Kidney capillary endothelial cell (primary cell): ENCODE measurements around the gene PDE3A.
"Not testable (repeated sequence)": the region's sequence is repeated elsewhere in the genome, so short reads cannot be mapped to it uniquely, and the experiment has no call there.

Source experiments
- DNase-seq: peaks from one replicate; pipeline ENCODE4 v3.0.0-alpha.2; 2018; ENCODE audit warnings: low spot score

The PDE3A gene

GRCh38 chr12:20368114-20368650 is at the start of gene PDE3A:
Gene PDE3A (plus strand): TSS chr12:20368537. CDS start chr12:20369285, 748 bp downstream.
- DNase-seq = peak; percentile 73

DNA sequence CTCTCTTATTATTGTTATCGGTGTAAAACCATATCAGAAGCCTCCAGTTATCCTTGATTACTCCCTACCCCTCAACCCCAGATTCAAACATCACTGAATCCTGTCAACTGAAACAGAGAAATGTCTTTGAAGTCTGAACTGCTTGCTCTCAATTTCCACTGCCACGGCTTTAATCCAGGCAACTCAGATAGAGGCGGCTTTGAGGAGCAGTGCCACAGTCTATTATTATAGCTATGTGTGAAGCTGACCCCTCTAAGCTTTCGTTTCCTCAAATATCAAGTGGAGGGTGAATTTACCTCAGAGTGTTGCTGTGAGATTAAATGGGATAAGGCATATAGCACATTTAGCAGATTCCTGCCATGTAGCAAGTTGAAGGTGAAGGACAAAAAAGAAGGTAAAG is 49.0 kb upstream of the PDE3A start:
- DNase-seq = no peak

GRCh38 chr12:20320552-20320951 is 47.8 kb upstream of the PDE3A start:
- no peak for DNase-seq

- DNase-seq = not testable (repeated sequence)
Measured at GRCh38 chr12:20330826-20331505, 37.4 kb upstream of the PDE3A start.

GRCh38 chr12:20339060-20339459 is 29.3 kb upstream of the PDE3A start:
- no peak for DNase-seq

DNA sequence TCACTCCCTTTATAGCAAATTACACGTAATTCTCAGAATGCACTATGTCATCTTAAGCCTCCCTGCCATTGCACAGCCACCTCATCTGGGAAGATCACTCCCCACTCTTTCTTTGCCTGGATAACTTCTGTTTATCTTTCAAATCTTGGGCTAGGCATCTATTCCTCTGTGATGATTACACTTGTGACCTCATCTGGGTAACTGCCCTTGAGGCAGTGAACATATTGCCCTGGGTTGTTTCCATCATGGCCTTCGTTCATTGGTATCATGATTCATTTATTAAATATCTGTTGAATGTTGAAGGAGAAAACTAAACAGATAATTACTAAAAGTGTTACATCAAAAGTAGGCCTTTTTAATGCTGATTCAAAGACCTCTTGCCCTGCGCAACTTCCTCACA is 26.2 kb upstream of the PDE3A start:
- no peak for DNase-seq

DNA sequence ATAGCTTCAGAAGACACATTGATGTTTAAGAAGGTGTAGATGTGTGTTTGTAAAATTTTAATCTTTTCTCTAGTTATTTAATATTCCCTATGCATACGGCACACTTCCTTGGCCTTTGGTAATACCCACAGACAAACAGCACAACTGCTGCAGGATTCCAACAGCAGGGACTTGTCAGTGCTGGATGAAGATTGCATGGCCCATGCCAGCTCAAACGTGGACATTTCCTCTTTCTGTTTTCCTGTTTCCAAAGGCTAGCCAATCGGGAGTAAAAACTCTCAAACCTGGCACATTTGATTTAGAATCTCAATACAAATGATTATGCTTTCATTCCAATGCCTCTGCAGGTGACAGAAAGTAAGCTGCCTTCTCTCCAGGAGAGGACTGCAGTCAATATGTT is 22.5 kb upstream of the PDE3A start:
- no peak for DNase-seq

GRCh38 chr12:20350026-20350425 is 18.3 kb upstream of the PDE3A start:
- no peak for DNase-seq

DNA sequence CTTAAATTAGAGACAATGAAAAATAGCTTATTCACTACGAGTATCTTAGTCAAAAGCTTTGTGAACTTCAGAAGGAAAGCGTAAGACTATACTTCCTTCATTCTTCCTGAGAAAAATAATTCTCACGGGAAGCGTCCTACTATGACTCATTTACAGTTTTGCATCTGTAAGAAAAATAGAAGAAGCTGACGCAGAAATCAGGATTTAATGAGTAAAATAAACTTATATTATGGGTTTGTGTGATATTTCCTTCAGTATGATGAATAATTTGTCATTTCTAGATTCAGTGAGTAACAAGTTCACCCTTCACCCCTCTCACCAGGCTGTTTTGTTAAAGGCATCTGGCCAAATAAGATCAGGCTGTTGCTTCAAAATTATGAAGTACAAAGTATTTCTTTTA is 17.8 kb upstream of the PDE3A start:
- peak; percentile 87 for DNase-seq

GRCh38 chr12:20351406-20351805 is 16.9 kb upstream of the PDE3A start:
- no peak for DNase-seq

DNA sequence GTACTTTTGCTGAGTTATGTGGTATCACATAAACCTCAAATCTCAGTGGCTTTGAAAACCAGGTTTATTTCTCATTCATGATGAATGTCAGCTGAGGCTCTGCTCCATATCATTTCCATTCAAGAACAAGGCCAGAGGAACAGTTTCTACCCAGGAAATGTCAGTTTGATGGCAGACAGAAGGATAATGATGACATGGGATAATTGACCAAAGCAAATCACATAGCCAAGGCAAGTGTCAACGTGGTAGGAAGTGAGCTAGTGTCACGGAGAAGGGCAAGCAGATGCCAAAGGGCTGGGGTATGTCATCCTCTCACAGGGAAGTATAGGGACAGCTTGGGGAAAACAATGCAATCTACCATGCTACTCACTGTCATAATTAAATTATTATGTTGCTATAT is 12.3 kb upstream of the PDE3A start:
- DNase-seq = no peak

- no peak for DNase-seq
Measured at GRCh38 chr12:20360407-20360806, 7.9 kb upstream of the PDE3A start.

DNA sequence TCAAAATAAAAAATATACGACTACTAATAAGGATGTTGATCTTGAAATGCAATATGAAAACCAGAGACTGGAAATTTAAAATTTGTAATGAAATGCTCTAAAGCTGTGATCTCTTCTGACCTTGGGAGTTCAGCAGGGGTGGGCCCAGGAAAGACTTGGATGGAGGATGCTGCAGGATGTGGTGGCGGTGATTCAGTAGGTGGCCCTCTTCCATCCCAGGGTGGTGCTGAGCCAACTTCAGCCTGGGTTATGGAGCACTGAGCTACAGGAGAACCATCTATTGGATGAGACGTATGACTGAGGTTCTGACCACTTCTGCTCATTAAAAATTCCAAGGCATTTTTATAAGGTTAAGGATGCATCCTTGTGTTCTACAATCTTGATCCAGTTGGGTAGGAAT is 6.9 kb upstream of the PDE3A start:
- DNase-seq = no peak

DNA sequence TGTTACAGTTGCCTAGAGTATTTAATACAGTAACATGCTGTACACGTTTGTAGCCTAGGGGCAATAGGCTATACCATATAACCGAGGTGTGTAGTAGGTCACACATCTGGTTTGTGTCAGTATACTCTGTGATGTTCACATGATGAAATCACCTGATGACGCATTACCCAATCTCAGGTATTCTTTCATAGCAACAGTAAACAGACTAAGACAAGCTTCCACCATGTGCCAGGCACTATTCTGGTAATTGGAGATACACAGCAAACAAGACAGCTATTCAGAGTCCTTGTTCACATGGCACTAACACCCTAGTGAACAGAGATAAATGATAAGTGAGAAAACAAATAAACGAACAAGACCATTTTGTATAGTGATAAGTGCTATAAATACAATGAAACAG is 3.8 kb upstream of the PDE3A start:
- DNase-seq = no peak

DNA sequence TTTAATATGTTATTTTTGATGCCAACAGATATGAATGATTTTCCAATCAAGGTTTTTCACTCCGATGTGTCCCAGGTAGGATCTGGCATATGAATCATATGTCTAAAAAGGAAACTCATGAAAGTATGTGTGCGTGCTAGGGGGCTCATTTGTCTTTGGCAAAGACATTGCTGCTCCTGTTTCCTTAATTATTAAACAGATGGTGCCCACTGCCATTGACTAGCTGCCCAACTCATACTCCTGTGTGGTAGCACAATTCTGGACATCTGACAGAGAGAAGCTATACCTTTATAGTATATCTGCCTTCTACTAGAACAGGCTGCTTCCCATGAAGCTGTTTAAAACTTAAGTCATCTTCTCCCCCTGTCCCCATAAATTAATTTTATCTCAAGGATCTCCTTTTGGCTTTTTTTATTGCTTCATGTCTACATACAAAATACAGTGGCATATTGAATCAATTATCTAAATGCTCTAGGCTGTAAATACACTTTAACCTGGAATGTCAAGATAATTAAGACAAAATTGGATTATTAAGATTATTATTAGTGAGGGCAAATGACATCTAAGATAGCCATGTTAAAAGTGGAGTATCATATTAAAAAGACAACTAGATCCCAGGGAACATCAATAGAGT is 1.4 kb upstream of the PDE3A start:
- no peak for DNase-seq

DNA sequence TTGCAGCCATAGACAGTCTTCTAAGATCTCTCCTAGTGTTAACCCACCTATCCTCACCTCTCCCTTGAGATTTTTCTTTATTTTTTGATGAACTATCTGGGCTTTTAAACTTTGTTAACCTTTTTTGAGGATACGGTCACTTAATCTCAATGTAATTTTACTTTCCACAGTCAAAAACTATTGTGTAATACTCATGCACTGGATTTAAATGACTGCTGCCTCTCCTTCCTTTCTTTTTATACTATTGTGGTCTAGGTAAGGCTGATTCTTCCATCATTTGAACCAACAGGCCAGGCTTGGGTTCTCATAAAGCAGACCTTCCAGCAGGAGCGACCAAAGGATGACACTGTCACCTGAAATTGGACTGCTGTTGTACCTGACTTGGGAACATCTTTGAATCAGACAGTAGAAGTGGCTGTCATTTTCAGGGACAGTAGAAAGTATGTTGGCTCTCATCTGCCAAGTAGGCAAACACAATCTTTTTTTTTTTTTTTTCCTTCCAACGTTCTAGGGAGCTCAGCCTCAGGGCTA is 689 bp upstream of the PDE3A start:
- DNase-seq = no peak

DNA sequence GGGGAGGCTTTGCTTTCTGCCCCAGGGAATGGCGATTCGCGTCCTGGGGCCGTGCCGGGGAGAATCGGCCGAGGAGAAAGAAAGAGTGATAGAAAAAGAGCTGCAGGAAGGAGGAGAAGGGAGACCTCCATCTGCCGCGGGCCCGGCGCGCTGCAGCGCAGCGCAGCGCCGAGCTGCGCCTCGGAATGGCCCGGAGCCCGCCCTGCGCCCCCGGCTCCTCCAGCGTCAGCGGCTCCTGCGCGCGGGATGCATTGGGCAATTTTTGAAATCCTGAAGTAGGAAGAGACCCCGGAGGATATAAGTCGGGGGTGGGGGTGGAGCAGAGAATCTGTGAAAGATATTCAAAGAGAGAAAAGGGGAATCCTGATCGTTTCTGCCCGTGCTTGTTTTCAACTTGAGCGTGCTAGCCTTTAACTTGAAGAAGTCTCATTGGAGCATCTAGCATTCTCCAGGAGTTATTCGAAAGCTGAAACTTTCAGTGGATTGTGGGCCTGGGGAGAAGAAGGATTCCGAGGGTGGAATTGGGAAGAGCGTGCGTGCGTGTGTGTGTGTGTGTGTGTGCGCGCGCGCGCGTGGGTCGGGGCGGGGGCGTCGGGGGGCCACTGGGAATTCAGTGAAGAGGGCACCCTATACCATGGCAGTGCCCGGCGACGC is 441 bp downstream of the PDE3A start:
- DNase-seq = no peak

- peak; percentile 45 for DNase-seq
Measured at GRCh38 chr12:20369305-20370013, 1.1 kb downstream of the PDE3A start.

DNA sequence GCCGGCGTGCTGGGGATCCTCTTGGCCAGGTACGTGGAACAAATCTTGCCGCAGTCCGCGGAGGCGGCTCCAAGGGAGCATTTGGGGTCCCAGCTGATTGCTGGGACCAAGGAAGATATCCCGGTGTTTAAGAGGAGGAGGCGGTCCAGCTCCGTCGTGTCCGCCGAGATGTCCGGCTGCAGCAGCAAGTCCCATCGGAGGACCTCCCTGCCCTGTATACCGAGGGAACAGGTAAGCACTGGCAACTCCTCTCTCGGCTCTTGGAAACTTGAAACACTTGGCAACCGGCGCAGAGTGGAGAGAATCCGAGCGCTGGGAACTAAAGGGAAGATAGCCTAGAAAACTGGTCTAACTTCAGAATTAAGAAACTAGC is 1.7 kb downstream of the PDE3A start:
- DNase-seq = no peak

GRCh38 chr12:20370866-20371519 is 2.7 kb downstream of the PDE3A start:
- DNase-seq = no peak

GRCh38 chr12:20372326-20373096 is 4.2 kb downstream of the PDE3A start:
- no peak for DNase-seq
